ENCODE measurements around the gene TMEM144. TPM values are rescaled to one million over a fixed set of nuclear protein-coding genes. Genes with fewer than 3 reads are reported as not detected.

Gene TMEM144
- total RNA-seq (10 to 100 TPM; 14.1 to 18.9 TPM), polyA plus RNA-seq (10 to 100 TPM in 1 of 2 donors, 1 to 10 TPM in 1; 5.2 to 10.4 TPM)
- long read RNA-seq, donor 1, partial matches to known transcripts: 4 of 8 reads
- long read RNA-seq, donor 1, other reads (novel, unspliced or antisense): 1 of 8 reads
- long read RNA-seq, donor 2, partial matches to known transcripts: 1 of 3 reads
- long read RNA-seq, donor 2, other reads (novel, unspliced or antisense): 2 of 3 reads

DNA sequence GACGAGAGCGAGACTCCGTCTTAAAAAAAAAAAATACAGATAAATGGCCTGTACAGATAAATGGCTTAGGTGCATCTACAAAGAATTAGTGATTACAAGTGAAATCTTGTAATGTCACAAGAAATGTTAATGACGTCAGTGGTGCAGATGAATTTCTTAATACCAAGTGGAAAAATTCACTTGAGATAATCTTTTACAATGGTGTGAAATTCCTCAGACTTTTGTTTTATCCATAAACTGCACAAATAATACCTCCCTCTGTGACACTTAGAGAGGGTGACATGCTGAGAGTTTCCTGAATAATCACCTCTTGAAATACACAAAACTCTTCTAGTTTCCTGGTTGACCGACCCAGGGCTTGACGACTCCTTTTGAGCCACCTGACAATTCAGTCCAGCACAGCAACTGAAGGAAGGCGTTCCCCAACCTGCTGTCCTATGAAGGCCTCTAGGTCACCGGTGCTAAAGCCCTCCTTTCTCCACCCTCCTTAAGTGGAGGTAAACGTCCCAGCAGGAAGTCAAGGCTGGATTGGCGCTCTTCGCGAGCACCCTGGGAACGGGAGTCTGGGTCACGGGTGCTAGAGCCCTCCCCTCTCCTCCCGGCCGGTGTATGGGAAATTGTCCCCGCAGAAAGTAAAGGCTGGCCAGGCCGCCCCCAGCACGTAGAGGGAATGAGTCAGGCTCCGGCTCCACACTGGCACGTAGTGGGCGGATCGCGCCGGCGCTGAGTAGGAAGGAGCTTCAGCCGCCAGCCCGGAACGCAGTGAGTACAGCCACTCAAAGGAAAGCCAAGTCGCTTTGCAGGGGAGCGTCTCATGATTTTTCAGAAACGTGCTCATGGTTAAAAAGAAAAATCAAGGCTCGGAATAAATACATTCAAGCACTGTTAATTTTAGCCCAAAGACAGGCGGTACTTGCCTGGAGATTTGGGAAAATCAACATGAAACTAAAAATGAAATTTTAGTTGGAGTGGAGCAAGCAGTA lies at the start of gene TMEM144:
Gene TMEM144 (plus strand): TSS at position 662 of the 983 bp plus-strand sequence. CDS start 2,182 bp downstream, outside the sequence.
- 9% methylated on average over 34 of the region's 34 CpGs for WGBS, 2 donors
- H3K27ac ChIP-seq (ENCODE audit: low read depth in 1 of 2, low read length in 2 of 2): peak within 1 kb of the TSS; percentile 83 to 99
- peak; percentile 97 for DNase-seq
- H3K4me3 ChIP-seq (ENCODE audit: low read length in 2 of 2): peak within 1 kb of the TSS; percentile 43 to 47
- intact Hi-C loops (cut with DNase I): loop anchor here (5.0 kb wide), 1 partner anchor 38 kb away; the partner anchor contains the start of gene GASK1B (in 2 of the 2)
- ATAC-seq (ENCODE audit: low FRiP score): peak; percentile 98
- H3K27me3 ChIP-seq (ENCODE audit: control insufficient read depth in 1 of 2, insufficient read depth in 2 of 2, low read length in 1 of 2): no peaks in the 10 kb centered on the region
- no peaks in the 10 kb centered on the region for H3K9me3 ChIP-seq (ENCODE audit: control insufficient read depth, low read length)
- peaks cover 0 to 3% of the 10 kb centered on the region in 2 donors for H3K36me3 ChIP-seq (ENCODE audit: control insufficient read depth in 1 of 2, insufficient read depth in 2 of 2, low read length in 1 of 2)
- H3K4me1 ChIP-seq (ENCODE audit: control insufficient read depth in 1 of 2, insufficient read depth in 2 of 2, low read length in 2 of 2): peaks cover 2 to 3% of the 10 kb centered on the region in 2 donors

DNA sequence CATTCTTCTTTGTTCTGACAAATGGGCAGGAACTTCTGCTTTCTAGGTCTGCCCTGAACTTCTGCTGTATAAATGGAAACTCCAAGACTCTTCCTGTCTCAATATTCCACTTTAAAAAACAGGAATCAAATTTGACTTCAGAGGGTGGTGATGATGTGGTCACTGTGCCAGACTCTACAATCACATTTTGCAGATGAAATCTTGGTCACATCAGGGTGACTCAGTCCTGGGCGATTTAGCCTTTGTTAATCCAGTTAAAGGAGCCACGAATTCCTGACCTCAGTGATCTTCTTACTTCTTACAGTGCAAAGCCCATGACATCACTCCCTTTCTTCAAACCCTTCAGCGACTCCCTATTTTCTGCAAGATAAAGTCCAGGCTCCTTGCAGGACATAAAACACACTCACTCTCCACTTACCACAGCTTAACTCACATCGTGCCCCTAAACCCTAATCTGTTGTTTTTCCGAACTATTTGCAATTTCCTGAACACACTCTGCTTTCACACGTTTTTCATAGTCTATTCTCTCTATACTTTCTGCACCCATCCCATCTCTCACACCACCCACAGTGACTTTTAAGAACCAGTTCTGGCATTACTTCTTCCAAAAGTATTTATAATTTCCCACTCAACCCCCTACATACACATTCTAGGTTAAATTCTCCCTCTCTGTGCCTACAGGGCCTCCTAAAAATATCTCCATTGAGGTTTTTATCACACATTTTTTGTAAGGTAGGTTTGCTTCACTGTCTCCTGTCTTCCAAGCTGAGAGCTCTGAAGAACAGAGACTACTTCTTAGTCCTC lies 48.5 kb upstream of the TMEM144 start:
- Histone ChIP-seq H3K9me3 (ENCODE audit: control insufficient read depth, low read length) (no peaks in the 10 kb centered on the region), H3K27me3 (ENCODE audit: control insufficient read depth in 1 of 2, insufficient read depth in 2 of 2, low read length in 1 of 2) (no peaks in the 10 kb centered on the region), H3K4me1 (ENCODE audit: control insufficient read depth in 1 of 2, insufficient read depth in 2 of 2, low read length in 2 of 2) (peaks cover 12 to 22% of the 10 kb centered on the region in 2 donors), H3K4me3 (ENCODE audit: low read length in 2 of 2) (peak overlapping the region in 1 of 2 donors; percentile 64), H3K27ac (ENCODE audit: low read depth in 1 of 2, low read length in 2 of 2) (peak overlapping the region; percentile 62 to 93), H3K36me3 (ENCODE audit: control insufficient read depth in 1 of 2, insufficient read depth in 2 of 2, low read length in 1 of 2) (peaks cover 0 to 2% of the 10 kb centered on the region in 2 donors)
- peak in 1 of 2 donors; percentile 73 for DNase-seq
- intact Hi-C loops (cut with DNase I): loop anchor here (5.0 to 10.0 kb wide), 2 partner anchors 39 to 107 kb away; no protein-coding TSS in a partner anchor
- 11% methylated on average over 6 of the region's 6 CpGs for WGBS, 2 donors
- peak; percentile 74 for ATAC-seq (ENCODE audit: low FRiP score)

DNA sequence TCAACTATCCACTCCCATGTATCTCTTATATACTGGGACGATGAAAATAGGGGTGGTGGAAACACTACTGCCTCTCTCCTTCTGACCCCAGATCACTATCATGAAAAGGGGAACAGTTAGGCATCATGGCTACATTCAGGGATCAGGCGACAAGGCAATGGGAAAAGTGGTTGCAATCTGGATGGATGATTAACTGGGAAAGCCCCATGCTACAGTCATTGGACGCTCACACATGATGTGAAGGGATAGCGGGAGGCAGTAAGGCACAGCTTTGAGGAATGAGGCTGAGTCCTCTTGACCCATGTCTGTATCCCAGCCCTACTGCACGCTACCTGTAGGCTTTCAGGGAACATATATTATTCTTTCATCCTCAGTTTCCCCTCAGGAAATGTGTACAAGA lies 47.7 kb upstream of the TMEM144 start:
- no peak for DNase-seq
- Histone ChIP-seq H3K27ac (ENCODE audit: low read depth in 1 of 2, low read length in 2 of 2) (peak overlapping the region in 1 of 2 donors; percentile 74), H3K4me1 (ENCODE audit: control insufficient read depth in 1 of 2, insufficient read depth in 2 of 2, low read length in 2 of 2) (peaks cover 11 to 18% of the 10 kb centered on the region in 2 donors), H3K4me3 (ENCODE audit: low read length in 2 of 2) (no peak overlapping the region), H3K27me3 (ENCODE audit: control insufficient read depth in 1 of 2, insufficient read depth in 2 of 2, low read length in 1 of 2) (no peaks in the 10 kb centered on the region), H3K36me3 (ENCODE audit: control insufficient read depth in 1 of 2, insufficient read depth in 2 of 2, low read length in 1 of 2) (peaks cover 0 to 2% of the 10 kb centered on the region in 2 donors), H3K9me3 (ENCODE audit: control insufficient read depth, low read length) (no peaks in the 10 kb centered on the region)
- 92 to 93% methylated on average over 5 of the region's 5 CpGs for WGBS, 2 donors
- intact Hi-C loops (cut with DNase I): loop anchor here (5.0 to 10.0 kb wide), 2 partner anchors 40 to 108 kb away; no protein-coding TSS in a partner anchor
- no peak for ATAC-seq (ENCODE audit: low FRiP score)

DNA sequence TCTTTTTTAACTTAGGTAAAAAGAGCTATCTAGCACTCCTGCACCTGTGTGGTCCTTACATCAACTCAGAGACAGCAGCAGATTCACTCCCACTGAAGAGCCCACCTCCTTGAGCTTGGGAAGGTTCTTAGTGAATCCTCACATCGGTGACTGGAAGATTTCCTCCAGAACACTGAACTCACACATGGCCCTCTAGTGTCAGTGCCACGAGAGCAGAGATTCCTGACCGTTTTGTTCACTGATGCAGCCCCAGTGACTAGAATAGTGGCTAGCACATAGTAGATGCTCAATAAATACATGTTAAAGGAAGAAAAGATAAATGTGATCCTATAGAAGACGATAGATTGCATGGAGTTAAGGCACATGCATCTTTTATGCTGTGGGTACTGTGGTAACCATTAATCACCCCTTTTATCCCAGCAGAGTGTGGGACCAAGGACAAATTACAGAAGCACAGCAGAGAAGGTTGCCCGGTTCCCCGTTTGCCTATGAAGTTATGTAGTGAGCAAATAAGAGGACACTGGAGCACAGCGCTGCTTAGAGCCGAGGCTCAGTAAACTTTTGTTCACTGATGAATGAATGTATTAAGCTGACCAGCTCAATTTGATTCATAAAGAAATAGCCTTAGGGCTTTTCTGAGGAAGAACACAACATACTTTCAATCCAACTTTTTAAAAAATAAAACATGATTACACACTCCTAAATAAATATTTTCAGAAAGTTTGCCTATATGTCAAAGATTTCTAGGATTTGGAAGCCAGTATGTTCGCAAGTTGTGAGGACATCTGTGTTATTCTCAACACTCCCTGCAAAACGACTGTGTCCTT lies 46.1 kb upstream of the TMEM144 start:
- 21 to 27% methylated on average over 10 of the region's 10 CpGs for WGBS, 2 donors
- DNase-seq (no peak), ATAC-seq (ENCODE audit: low FRiP score) (no peak)
- Histone ChIP-seq H3K36me3 (ENCODE audit: control insufficient read depth in 1 of 2, insufficient read depth in 2 of 2, low read length in 1 of 2) (peaks cover 0 to 2% of the 10 kb centered on the region in 2 donors), H3K9me3 (ENCODE audit: control insufficient read depth, low read length) (no peaks in the 10 kb centered on the region), H3K27me3 (ENCODE audit: control insufficient read depth in 1 of 2, insufficient read depth in 2 of 2, low read length in 1 of 2) (no peaks in the 10 kb centered on the region), H3K4me1 (ENCODE audit: control insufficient read depth in 1 of 2, insufficient read depth in 2 of 2, low read length in 2 of 2) (peaks cover 11 to 21% of the 10 kb centered on the region in 2 donors), H3K27ac (ENCODE audit: low read depth in 1 of 2, low read length in 2 of 2) (peak overlapping the region; percentile 67 to 74), H3K4me3 (ENCODE audit: low read length in 2 of 2) (peak overlapping the region; percentile 89 to 96)
- intact Hi-C loops (cut with DNase I): loop anchor here (5.0 to 10.0 kb wide), 2 partner anchors 42 to 109 kb away; no protein-coding TSS in a partner anchor

DNA sequence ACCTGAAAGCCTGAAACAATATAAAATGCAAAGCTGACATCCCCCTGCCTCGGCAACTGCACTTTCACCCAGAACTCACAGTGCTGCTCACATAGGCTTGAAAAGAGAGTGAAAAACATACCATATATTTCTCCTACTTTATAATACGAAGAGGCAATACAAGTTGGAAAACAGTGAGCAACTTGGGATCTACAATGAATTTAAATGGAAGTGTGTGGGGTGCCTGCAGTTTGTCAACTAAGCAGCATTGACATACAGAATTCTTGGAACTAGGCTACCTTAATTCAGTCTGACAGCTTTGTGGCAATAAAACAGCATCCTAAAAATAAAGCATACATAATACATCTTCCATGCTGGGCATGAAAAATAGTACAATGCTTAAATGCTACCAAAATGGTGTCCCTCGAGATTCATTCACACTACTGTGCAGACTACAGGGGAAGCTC lies 45.5 kb upstream of the TMEM144 start:
- no peaks in the 10 kb centered on the region for H3K9me3 ChIP-seq (ENCODE audit: control insufficient read depth, low read length)
- peaks cover 0 to 2% of the 10 kb centered on the region in 2 donors for H3K36me3 ChIP-seq (ENCODE audit: control insufficient read depth in 1 of 2, insufficient read depth in 2 of 2, low read length in 1 of 2)
- H3K4me3 ChIP-seq (ENCODE audit: low read length in 2 of 2): peak overlapping the region; percentile 89 to 96
- H3K27me3 ChIP-seq (ENCODE audit: control insufficient read depth in 1 of 2, insufficient read depth in 2 of 2, low read length in 1 of 2): no peaks in the 10 kb centered on the region
- DNase-seq: no peak
- WGBS, 2 donors: 6 to 11% methylated on average over 3 of the region's 3 CpGs
- no peak for ATAC-seq (ENCODE audit: low FRiP score)
- intact Hi-C loops (cut with DNase I): loop anchor here (5.0 to 10.0 kb wide), 3 partner anchors 42 to 172 kb away; no protein-coding TSS in a partner anchor
- H3K4me1 ChIP-seq (ENCODE audit: control insufficient read depth in 1 of 2, insufficient read depth in 2 of 2, low read length in 2 of 2): peaks cover 11 to 19% of the 10 kb centered on the region in 2 donors
- H3K27ac ChIP-seq (ENCODE audit: low read depth in 1 of 2, low read length in 2 of 2): peak overlapping the region; percentile 67 to 74

DNA sequence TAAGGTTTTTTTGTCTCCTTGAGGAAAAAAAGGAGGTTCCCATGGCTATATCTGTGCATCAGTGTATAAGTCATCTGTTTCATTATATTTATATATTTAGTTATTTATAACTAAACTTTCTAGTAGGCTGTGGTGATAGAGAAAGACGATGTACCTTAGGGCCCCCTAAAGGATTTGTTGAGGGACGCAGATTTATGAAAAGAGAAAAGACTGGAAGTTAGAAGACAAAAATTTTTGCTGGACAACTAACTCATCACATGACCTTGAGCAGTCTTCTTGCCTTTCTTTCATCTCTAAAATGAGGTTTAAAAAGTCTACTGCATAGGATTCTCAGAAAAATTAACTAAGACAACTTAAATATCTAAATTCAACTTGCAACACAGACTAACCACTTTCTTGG lies 43.6 kb upstream of the TMEM144 start:
- H3K4me1 ChIP-seq (ENCODE audit: control insufficient read depth in 1 of 2, insufficient read depth in 2 of 2, low read length in 2 of 2): peaks cover 9 to 19% of the 10 kb centered on the region in 2 donors
- DNase-seq (no peak), ATAC-seq (ENCODE audit: low FRiP score) (no peak)
- H3K36me3 ChIP-seq (ENCODE audit: control insufficient read depth in 1 of 2, insufficient read depth in 2 of 2, low read length in 1 of 2): peaks cover 0 to 2% of the 10 kb centered on the region in 2 donors
- H3K27me3 ChIP-seq (ENCODE audit: control insufficient read depth in 1 of 2, insufficient read depth in 2 of 2, low read length in 1 of 2): no peaks in the 10 kb centered on the region
- no peak overlapping the region for H3K27ac ChIP-seq (ENCODE audit: low read depth in 1 of 2, low read length in 2 of 2)
- intact Hi-C loops (cut with DNase I): loop anchor here in 1 of 2 donors (5.0 to 10.0 kb wide), 2 partner anchors 112 to 174 kb away; no protein-coding TSS in a partner anchor
- H3K4me3 ChIP-seq (ENCODE audit: low read length in 2 of 2): peak overlapping the region; percentile 89 to 96
- no peaks in the 10 kb centered on the region for H3K9me3 ChIP-seq (ENCODE audit: control insufficient read depth, low read length)
- 9 to 13% methylated on average over 2 of the region's 2 CpGs for WGBS, 2 donors

DNA sequence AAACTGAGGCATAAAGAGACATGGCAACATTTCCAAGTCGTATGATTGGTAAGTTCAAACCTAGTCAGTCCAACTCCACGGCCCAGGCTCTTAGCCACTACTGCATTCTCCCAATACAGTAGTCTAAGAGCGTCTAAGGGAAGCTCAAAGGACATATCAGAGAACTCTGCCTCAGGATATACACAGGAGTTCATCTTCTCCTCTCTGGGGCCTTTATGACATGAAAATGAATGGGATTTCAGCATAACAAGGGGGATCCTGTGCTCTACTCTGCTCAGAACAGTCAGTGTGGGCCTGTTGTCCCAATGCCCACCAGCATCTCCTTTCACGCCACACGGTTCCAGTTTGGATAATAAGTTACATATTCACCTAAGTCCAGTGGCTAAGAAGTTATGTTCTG lies 41.7 kb upstream of the TMEM144 start:
- ATAC-seq (ENCODE audit: low FRiP score): no peak
- H3K27ac ChIP-seq (ENCODE audit: low read depth in 1 of 2, low read length in 2 of 2): peak overlapping the region; percentile 77 to 94
- intact Hi-C loops (cut with DNase I): loop anchor here in 1 of 2 donors (5.0 to 10.0 kb wide), 2 partner anchors 114 to 176 kb away; no protein-coding TSS in a partner anchor
- no peaks in the 10 kb centered on the region for H3K27me3 ChIP-seq (ENCODE audit: control insufficient read depth in 1 of 2, insufficient read depth in 2 of 2, low read length in 1 of 2)
- H3K36me3 ChIP-seq (ENCODE audit: control insufficient read depth in 1 of 2, insufficient read depth in 2 of 2, low read length in 1 of 2): no peaks in the 10 kb centered on the region
- H3K4me1 ChIP-seq (ENCODE audit: control insufficient read depth in 1 of 2, insufficient read depth in 2 of 2, low read length in 2 of 2): peaks cover 2 to 10% of the 10 kb centered on the region in 2 donors
- H3K4me3 ChIP-seq (ENCODE audit: low read length in 2 of 2): peak overlapping the region; percentile 89 to 96
- no peak for DNase-seq
- WGBS, 2 donors: 30 to 48% methylated on average over 5 of the region's 5 CpGs
- H3K9me3 ChIP-seq (ENCODE audit: control insufficient read depth, low read length): no peaks in the 10 kb centered on the region

Measured in aorta (tissue), 5 donors.